Stimulated activated CD4-positive, alpha-beta T cell treated with anti-CD3 and anti-CD28 coated beads, Interleukin-1b, Interleukin-23, amount 100 ng/mL, for 1 hour (primary cell): ENCODE data around the gene TMEM109.
"Not testable (repeated sequence)": the region's sequence is repeated elsewhere in the genome, so short reads cannot be mapped to it uniquely, and the experiment has no call there.

Experiments used
- DNase-seq, 2 donors: peaks; one replicate each; pipeline ENCODE4 v3.0.0-alpha.2; 2020; ENCODE audit warnings: low read depth in 2 of 2

The TMEM109 gene

DNA sequence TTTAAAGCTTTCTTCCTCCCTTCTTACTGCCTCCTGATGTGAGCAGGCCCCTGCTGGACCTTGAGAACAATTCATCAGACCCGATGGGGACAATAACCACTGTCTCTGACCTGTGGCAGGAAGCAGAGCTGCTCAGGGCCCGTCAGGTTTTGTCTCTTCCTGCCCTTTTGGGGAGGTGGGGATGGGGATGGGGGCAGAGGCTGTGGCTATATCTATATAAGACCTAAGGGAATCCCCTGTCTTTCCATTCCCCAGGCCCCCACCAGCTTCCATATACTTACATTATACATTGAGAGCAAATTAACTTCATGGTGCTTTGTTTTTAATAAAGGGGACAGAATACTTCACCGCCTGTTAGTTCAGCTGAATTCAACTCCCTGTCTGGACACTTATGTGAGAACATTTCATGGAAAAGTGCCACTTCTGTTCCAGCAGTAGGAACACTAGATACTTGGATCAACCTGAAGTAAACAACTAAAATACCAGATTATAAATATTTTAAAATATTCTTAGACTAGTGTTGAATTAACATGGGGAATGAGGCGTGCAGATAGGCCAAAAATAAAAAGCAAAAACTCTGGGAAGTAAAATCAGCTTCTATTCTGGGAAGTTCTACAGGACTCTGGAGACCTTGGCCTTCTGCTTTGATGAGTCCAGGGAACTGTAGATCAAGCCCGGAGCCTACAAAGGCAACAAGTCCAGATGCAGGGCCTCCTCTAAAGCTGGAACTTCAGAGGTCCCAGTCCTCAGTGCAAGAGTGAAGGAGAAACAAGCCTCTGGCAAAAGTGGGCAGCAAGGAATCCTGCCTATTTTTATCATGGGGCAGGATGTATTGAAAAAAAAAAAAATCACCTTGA is 35.5 kb upstream of the TMEM109 start:
- no peak for DNase-seq

DNA sequence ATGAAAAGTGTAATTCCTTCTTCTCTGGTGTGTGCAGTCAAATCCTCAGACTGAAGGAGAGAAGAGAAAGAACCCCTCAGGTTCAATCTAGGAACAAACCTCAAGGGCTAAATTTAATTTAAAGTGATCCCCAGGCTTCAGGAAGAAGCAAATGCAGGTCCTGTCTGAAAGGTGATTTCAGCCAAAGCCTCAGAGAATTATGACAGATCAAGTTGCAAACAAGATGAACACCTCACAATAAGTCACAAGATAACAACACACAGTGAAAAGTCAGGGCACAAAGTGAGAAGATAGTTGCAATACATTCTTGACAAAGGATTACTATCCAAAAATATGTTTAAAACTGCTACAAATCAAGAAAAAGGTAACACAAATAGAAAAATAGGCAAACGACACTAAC is 34.9 kb upstream of the TMEM109 start:
- no peak for DNase-seq

- no peak for DNase-seq
These were observed 33.9 kb upstream of the TMEM109 start for GRCh38 chr11:60879971-60880588.

DNA sequence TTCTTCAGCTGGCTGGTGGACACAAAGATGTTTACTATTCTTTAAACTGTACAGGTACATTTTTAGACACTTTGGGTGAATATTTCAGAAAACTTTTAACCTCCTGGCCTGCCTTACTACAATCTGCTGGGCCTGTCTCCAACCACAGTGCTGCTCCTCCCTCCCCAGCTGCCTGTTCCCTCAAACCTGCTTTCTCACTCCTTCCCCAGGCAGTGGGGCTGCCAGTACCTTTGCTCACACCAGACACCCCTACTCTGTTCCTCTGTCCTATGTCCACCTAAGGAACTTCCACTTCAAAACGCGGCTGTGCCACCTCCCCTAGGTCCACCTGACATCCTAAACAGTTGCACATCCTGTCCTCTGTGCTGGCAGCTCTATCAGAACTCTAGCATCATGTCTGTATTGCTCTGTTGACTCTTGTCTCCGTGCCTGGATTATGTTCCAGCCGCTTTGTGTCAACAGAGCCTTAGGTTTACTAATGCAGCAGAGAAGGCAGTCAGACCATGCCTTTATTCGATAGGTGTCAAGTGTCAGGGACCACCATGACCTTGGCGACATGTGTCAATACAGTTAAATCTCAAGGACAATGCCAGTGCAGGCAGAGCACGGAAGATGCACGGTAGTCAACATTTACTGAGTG is 33.2 kb upstream of the TMEM109 start:
- DNase-seq = no peak

DNA sequence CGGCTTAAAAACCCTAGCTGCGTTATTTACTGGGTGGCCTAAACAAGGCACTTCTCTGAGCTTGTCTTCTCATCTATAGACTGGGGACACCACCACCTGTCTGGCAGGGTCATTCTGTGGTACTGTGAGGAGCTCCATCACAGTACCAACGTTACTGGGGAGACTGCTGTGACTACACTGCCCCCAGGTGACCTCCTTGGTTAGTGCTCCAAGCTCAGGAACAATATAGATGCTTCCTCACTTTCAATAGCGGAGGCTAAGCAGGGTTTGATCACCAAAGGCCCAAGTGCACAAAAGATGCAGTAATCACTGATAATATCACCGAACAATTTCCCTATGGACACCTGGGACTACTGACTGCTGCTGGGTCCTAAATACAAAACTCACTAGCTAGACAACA is 26.4 kb upstream of the TMEM109 start:
- DNase-seq = no peak

DNA sequence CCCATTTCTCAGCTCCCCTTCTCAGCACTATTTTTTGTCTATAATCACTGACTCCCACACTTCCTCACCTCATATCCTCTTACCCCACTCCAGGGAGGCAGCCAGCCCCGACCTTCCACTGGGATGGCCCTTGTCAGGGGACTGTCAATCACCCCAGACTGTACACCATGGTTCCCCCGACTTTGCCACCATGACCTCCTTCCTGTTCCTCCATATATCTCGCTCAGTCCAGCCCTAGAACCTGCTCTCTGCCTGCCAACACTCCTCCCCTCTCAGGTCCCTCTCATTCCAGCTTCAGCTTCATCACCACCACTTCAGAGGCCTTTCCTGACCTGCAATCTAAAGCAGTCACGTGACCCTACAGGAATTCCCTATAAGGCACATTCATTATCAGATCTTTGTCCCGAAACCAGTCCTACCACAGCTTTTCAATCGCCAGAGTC is 24.1 kb upstream of the TMEM109 start:
- no peak for DNase-seq

DNA sequence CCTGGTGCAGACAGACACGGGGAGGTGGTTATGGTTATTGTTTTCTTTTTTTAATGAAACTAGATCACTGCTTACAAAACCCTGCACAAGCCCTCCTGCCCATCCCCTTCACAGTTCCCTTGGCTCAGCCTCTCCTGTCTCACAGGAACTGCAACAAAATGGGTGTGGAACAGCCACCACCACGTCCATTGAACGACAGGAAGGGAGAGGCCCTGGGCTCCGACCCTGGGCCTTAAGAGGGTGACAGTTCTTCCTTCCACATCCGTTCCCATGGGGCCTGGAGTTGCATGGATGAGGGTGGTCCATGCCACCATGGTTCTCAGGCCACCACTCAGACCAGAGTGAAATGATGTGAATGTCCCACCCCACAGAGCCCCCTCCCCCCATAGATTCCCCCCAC is 23.3 kb upstream of the TMEM109 start:
- no peak for DNase-seq

DNA sequence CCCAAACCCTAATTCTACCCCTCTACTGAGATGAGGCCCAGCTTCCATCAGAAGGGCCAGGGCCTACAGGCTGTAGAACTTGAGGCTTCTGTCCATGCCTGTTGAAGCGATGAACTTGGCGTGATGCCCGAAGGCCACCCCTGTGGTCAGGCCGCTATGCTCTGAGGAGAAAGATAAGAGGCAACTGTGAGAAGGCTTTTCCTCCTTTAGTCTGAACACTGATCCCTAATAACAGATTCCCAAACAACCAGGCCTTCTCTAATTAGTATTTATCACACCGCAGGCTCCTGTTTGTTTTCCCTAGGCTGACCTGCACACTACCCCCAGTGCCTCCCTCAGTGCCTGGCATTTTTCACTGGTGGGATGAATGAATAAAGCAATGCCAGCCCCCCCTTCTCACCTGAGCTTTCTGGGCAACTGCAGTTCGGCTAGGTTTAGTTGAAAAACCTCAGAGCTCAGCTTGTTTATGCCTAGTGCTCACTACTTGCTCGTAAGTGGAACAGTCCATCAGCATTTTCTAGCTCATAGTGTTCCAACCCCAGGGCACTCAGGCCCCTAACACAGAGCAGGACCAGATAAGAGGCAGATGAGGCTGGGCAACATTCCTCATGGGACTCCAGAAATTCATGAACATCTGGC is 22.7 kb upstream of the TMEM109 start:
- DNase-seq = no peak

GRCh38 chr11:60895687-60896086 is 18.3 kb upstream of the TMEM109 start:
- DNase-seq = no peak

- no peak for DNase-seq
These were observed 16.5 kb upstream of the TMEM109 start for GRCh38 chr11:60897496-60897895.

DNA sequence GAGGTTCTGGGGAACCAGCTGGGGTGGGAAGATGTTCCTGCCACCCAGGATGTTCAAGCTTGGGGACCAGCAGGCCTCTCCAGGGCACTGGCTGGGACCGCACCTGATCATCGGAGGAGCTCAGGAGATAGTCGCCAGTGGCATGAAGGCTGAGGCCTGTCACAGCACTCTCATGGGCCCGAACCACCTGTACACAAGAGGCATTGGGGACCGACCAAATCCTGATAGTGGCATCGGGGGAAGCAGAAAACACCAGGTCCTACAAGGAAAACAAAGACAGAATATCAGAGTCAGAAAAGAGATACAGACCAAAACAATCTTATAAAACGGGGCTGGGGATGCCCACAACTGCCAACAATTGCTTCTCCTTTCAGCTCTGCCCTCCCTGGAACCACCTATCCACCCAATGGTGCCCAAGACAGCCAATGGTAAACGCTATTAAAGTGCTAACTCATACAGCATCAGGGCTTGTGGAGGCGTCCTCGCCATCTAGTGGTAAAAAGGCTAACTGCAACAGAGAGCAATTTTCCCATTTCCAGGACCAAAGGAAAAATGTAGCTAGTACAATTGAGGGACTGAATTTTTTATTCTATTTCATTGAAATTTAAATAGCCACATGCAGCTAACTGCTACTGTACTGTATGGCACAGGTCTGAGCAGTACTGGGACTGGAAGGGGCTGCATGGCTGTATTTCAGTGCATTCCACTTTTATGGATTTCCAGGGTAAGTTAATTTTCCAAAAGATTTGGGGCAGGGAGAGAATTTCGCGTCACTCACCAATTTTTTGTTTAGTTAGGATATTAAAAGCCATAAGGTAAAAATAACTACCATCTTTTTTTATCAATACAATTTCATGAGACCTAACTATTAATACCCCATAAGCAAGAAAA is 14.7 kb upstream of the TMEM109 start:
- no peak for DNase-seq

DNA sequence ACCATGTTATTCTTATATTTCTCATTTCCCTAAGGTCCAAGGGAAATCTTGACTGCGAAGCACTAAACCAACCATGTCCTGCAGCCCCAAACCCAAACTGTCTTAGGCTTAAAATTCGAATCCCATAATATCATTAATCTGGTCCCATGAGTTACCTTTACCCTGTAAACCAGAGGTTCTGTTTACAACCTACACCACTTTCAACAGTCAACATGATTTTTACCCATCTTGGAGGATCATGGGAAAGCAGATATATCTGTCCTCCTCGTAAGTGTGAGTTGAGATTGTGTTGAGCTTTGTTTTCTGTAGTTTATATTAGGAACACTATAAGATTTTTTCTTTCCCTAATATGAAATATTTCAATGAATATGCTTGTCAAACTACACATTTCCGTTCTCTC is 14.0 kb upstream of the TMEM109 start:
- DNase-seq = no peak

- no peak for DNase-seq
These were observed 13.1 kb upstream of the TMEM109 start for GRCh38 chr11:60900673-60901404.

- no peak for DNase-seq
These were observed 11.3 kb upstream of the TMEM109 start for GRCh38 chr11:60902625-60903024.

DNA sequence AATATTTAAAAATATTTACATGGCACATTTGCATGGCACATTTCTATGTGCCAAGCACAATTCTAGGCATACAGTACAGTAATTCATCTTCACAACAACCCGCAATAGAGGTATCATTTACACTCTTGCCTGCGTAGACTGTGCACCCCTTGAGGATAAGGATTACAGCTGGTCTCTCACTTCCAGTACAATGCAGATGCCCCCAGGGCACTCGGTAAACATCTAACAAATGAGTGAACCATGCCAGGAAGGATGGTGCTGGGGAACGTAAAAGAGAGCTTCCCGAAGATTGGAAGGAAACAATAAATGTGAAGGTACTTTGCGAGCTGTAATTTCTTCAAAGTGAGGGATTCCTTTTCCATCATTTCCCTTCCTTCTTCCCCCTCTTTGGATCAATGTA is 8.9 kb upstream of the TMEM109 start:
- DNase-seq = no peak

DNA sequence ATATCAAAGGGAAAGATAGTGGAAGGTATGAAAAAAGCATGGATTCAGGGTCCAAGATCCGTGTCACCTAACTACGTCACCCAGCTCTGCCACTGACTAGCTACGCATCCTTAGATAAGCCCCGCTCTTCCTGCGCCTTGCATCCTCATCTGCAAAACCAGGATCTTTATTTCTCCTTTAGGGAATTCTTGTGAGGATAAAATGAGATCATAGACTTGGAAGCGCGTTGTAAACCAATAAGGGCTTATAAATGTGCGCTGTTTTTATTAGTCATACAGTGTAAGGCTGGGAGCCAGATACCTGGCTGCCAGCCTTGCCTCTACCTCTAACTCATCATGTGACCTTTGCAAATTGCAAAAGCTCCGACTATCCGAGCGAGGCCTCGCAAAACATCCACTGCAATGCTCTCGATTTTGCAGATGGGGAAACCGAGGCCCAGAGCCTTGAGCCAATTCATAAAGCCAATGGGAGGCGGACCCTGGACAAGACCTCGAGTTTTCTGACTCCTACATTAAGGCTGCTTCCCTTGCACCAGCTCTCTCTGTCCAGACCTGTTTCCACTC is 8.3 kb upstream of the TMEM109 start:
- DNase-seq = no peak

DNA sequence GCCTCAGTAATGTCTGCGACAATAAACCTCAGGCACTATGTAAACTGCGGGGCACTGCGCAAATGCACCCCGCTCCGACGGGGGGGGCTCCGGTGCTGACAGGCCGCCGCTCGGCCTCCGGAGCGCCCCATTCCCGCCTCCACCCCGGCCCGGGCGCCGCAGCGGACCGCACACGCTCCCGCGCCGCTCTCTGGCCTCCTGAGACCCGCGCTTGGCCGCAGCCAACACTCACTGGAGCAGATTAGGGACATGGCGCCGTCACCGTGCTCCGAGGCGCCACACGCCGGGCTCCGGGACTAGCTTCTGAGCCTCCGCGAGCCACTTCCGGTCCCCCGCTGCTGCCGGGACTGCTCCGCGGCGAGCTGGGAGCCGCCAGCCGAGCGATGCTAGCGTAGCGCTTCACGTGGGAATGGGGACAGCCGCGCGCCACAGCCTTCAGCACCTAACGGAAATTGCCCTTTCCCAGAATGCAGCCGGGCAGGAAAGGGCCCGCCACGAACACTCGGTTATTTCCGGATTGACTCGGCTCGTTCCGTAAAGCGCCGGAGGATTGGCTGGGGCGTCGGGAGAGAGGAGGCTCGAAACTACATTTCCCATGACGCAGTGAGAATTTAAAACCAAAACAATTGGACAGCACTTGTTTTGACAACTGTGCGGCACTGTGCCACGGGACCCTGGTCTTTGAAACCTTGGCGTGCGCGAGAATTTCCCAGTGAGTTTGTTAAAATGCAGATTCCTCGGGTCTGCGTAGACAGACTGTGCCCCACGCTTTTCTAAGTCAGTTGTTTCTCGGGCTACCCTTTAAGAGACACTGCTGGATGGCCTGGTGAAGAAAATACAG is 7.6 kb upstream of the TMEM109 start, which contains the start of gene PRPF19:
Gene PRPF19, minus strand, starts transcription at position 454 of the 841 bp plus-strand sequence. Its CDS starts 203 bp downstream, at position 251.
- peak; percentile 94 to 98 for DNase-seq

GRCh38 chr11:60908803-60909202 is 5.2 kb upstream of the TMEM109 start:
- no peak for DNase-seq

GRCh38 chr11:60909680-60910280 is 4.2 kb upstream of the TMEM109 start:
- DNase-seq = not testable (repeated sequence)
